MCF 10A (cell line): ENCODE data around the gene CCNA2. TPM values are rescaled to one million over a fixed set of nuclear protein-coding genes. Genes with fewer than 3 reads are reported as not detected.

ENCODE experiments used
- Bru-seq: library from RNA; stranded (reverse); fragments of 400-500 nt; gene quantifications from one replicate; lab custom pipeline; 2021; lab: Mats Ljungman, UMichigan
- BruChase-seq, 2 experiments: library from RNA; stranded (reverse); fragments of 400-500 nt; gene quantifications; one replicate each; lab custom pipeline; 2021; lab: Mats Ljungman, UMichigan
- BruUV-seq: library from RNA; stranded (reverse); fragments of 400-500 nt; replicated peaks from 2 replicates; lab custom pipeline; 2021; lab: Mats Ljungman, UMichigan
- CTCF ChIA-PET: fragments of 300-600 bp; sonication (Branson Sonifier 250); formaldehyde crosslinking; extraction: SDS; loops from one replicate; lab custom pipeline; 2021; ENCODE audit warnings: antibody characterized with exemption, inconsistent platforms; lab: Yijun Ruan, JAX
- POLR2A ChIA-PET: fragments of 300-600, 350-650 bp; sonication (Branson Sonifier 250); formaldehyde crosslinking; extraction: SDS; loops from one replicate; lab custom pipeline; 2020; ENCODE audit warnings: antibody characterized with exemption, inconsistent platforms; lab: Yijun Ruan, JAX
- DNase-seq: peaks from one replicate; pipeline ENCODE4 v3.0.0-alpha.2; 2018; ENCODE audit not compliant: unreplicated experiment
- H3K27ac Mint-ChIP-seq: one replicate; pipeline ENCODE4 v1.8.0; 2022; ENCODE audit warnings: mild to moderate bottlenecking, low read depth, mixed read lengths; ENCODE audit not compliant: unreplicated experiment
- H3K27me3 Mint-ChIP-seq: one replicate; pipeline ENCODE4 v1.8.0; 2022; ENCODE audit warnings: mixed read lengths; ENCODE audit not compliant: insufficient read depth, unreplicated experiment
- H3K36me3 Mint-ChIP-seq: one replicate; pipeline ENCODE4 v1.8.0; 2022; ENCODE audit warnings: mild to moderate bottlenecking, moderate library complexity, mixed read lengths; ENCODE audit not compliant: insufficient read depth, unreplicated experiment
- H3K4me1 Mint-ChIP-seq: one replicate; pipeline ENCODE4 v1.8.0; 2022; ENCODE audit warnings: mixed read lengths; ENCODE audit not compliant: insufficient read depth, unreplicated experiment
- H3K4me3 Mint-ChIP-seq: one replicate; pipeline ENCODE4 v1.8.0; 2022; ENCODE audit warnings: mild to moderate bottlenecking, moderate library complexity, mixed read lengths; ENCODE audit not compliant: unreplicated experiment
- H3K9me3 Mint-ChIP-seq: one replicate; pipeline ENCODE4 v1.8.0; 2022; ENCODE audit warnings: mixed read lengths; ENCODE audit not compliant: unreplicated experiment
- intact Hi-C: fragments of 100-400 bp; cut with micrococcal nuclease; formaldehyde crosslinking; loops from 2 replicates; pipeline ENCODE4 v1.14.1; 2022
- long read RNA-seq: library from polyadenylated mRNA; stranded (forward); transcript quantifications from one replicate; pipeline ENCODE4 v2.0.0, GENCODE V29; 2022
- total RNA-seq: library from RNA; stranded (reverse); gene quantifications from 2 replicates; pipeline ENCODE4 v1.2.3, GENCODE V29; 2022
- TF ChIP-seq, protein P1 (sequence below): fragments of 200-600 bp; IDR thresholded peaks from one replicate; pipeline ENCODE4 v1.8.0; 2022; ENCODE audit warnings: antibody characterized with exemption, mild to moderate bottlenecking; ENCODE audit not compliant: unreplicated experiment

The CCNA2 gene
- total RNA-seq (12.1 and 22.0 TPM in 2 replicates), Bru-seq, nascent RNA (percentile 77 among the genes with signal in this experiment), BruChase-seq, experiment 1, labeled RNA remaining after a 6-hour chase (percentile 81 among the genes with signal in this experiment), BruChase-seq, experiment 2, labeled RNA remaining after a 2-hour chase (percentile 90 among the genes with signal in this experiment)
- long read RNA-seq, transcript CCNA2-201 (8 exons, 2,797 nt), result major isoform, 20 of 23 reads
- long read RNA-seq, partial matches to known transcripts, result 2 of 23 reads
- long read RNA-seq, other reads (novel, unspliced or antisense), result 1 of 23 reads

DNA sequence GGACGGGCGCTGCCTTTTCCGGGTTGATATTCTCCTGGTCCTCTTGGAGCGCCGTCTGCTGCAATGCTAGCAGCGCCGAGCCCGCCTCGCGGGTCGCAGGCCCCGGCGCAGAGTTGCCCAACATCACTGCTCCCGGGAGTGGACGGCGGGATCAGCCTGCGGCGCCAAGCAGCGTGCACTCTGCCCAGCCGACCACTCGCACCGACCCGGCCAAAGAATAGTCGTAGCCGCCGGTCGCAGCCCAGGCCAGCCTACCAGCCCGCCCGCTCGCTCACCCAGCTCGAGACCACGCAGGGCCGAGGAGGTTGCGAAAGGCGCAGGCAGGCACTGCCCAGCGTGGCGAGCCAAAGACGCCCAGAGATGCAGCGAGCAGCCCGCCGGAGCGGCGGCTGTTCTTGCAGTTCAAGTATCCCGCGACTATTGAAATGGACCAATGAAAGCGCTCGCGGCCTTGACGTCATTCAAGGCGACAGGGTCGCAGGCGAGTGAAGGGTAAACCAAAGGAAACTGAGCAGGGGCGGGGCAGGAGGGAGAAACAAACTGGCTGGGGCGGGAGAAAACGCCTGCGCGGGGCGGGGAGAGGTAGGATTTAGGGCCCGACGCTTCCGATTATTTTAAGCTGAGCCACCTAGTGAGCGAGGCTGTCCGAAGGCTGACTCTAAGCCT is at the start of gene CCNA2:
TSS of gene CCNA2 (minus strand) at position 379 of the 666 bp plus-strand sequence. CDS start at position 124, 255 bp downstream.
- intact Hi-C loops, result loop anchor here (2.0 kb wide), 1 partner anchor 127 kb away; the partner anchor contains the start of gene ANXA5
- no TSS peak for BruUV-seq
- POLR2A ChIA-PET, result interaction anchor here (0.6 to 4.9 kb wide), 10 partner anchors 12 to 127 kb away, joined by 3 to 31 read pairs (median 6); partner anchors contain the start of genes ANXA5, BBS7 and EXOSC9
- TF ChIP-seq, protein P1, sequence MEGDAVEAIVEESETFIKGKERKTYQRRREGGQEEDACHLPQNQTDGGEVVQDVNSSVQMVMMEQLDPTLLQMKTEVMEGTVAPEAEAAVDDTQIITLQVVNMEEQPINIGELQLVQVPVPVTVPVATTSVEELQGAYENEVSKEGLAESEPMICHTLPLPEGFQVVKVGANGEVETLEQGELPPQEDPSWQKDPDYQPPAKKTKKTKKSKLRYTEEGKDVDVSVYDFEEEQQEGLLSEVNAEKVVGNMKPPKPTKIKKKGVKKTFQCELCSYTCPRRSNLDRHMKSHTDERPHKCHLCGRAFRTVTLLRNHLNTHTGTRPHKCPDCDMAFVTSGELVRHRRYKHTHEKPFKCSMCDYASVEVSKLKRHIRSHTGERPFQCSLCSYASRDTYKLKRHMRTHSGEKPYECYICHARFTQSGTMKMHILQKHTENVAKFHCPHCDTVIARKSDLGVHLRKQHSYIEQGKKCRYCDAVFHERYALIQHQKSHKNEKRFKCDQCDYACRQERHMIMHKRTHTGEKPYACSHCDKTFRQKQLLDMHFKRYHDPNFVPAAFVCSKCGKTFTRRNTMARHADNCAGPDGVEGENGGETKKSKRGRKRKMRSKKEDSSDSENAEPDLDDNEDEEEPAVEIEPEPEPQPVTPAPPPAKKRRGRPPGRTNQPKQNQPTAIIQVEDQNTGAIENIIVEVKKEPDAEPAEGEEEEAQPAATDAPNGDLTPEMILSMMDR, result no peak
- peak; percentile 99 for DNase-seq
- Mint-ChIP-seq H3K27me3 (no peaks in the 10 kb centered on the region), H3K27ac (peak within 1 kb of the TSS; percentile 91), H3K36me3 (peaks cover 9% of the 10 kb centered on the region), H3K4me1 (peaks cover 9% of the 10 kb centered on the region), H3K4me3 (peak within 1 kb of the TSS; percentile 82), H3K9me3 (no peaks in the 10 kb centered on the region)
- CTCF ChIA-PET, result interaction anchor here (0.9 to 1.1 kb wide), 2 partner anchors 46 to 111 kb away, joined by 3 read pairs; partner anchors contain the start of gene BBS7

- DNase-seq, result peak; percentile 95
- no peaks in the 10 kb centered on the region for H3K9me3 Mint-ChIP-seq
- POLR2A ChIA-PET, result interaction anchor here (0.6 to 2.4 kb wide), 8 partner anchors 13 to 854 kb away, joined by 3 to 19 read pairs (median 3); partner anchors contain the start of gene CCNA2
- H3K36me3 Mint-ChIP-seq, result peaks cover 29% of the 10 kb centered on the region
- H3K4me3 Mint-ChIP-seq, result peak within 1 kb of the TSS; percentile 89
- TF ChIP-seq, protein P1, result no peak
- no peaks in the 10 kb centered on the region for H3K27me3 Mint-ChIP-seq
- no TSS peak for BruUV-seq
- intact Hi-C loops, result no loop called here
- H3K27ac Mint-ChIP-seq, result peak within 1 kb of the TSS; percentile 77
- CTCF ChIA-PET, result interaction anchor here (1.1 to 1.8 kb wide), 3 partner anchors 30 to 707 kb away, joined by 3 to 9 read pairs (median 3); partner anchors contain the start of gene CCNA2
- peaks cover 12% of the 10 kb centered on the region for H3K4me1 Mint-ChIP-seq
Measured at GRCh38 chr4:121869841-121870822, 46.4 kb upstream of the CCNA2 start, which contains the start of gene BBS7. TSS of gene BBS7 (minus strand) at chr4:121870474. CDS start at chr4:121870313, 161 bp downstream.

DNA sequence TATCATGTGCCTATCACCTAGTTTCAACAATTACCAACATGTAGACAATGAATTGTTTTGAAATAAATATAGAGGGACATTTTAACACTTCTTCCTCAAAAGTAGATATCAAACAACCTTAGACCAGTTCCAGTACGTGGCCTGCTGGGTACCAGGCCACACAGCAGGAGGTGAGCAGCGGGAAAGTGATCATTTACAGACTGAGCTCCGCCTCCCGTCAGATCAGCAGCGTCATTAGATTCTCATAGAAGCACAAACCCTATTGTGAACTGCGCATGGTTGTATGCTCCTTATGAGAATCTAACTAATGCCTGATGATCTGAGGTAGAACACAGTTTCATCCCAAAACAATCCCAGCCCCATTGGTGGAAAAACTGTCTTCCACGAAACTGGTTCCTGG is 40.1 kb upstream of the CCNA2 start:
- no peaks in the 10 kb centered on the region for H3K27me3 Mint-ChIP-seq
- no peak for DNase-seq
- intact Hi-C loops, result no loop called here
- ChIA-PET CTCF (no interaction called here), POLR2A (interaction anchor here (1.1 kb wide), 1 partner anchor 33 kb away, joined by 3 read pairs; no protein-coding TSS in a partner anchor)
- H3K9me3 Mint-ChIP-seq, result no peaks in the 10 kb centered on the region
- TF ChIP-seq, protein P1, result no peak
- peaks cover 5% of the 10 kb centered on the region for H3K4me1 Mint-ChIP-seq
- peaks cover 37% of the 10 kb centered on the region for H3K36me3 Mint-ChIP-seq
- no peak overlapping the region for H3K4me3 Mint-ChIP-seq
- no TSS peak for BruUV-seq
- no peak overlapping the region for H3K27ac Mint-ChIP-seq
